Fibroblast of mammary gland (primary cell): ENCODE data around the gene RASGRP1.

ENCODE experiments used
- DNase-seq: peaks from one replicate; pipeline ENCODE4 v3.0.0-alpha.2; 2010; ENCODE audit warnings: low read depth
- H3K4me3 ChIP-seq: 2 replicates; pipeline ENCODE4 v1.5.1; 2011; ENCODE audit warnings: low read depth, mild to moderate bottlenecking, low read length, moderate library complexity; ENCODE audit not compliant: control insufficient read depth
- TF ChIP-seq, protein P1 (sequence below): conservative IDR thresholded peaks from 2 replicates; pipeline ENCODE4 v1.5.1; 2011; ENCODE audit warnings: low read depth, low read length, inconsistent platforms; ENCODE audit not compliant: control insufficient read depth, insufficient read depth

RASGRP1 gene

DNA sequence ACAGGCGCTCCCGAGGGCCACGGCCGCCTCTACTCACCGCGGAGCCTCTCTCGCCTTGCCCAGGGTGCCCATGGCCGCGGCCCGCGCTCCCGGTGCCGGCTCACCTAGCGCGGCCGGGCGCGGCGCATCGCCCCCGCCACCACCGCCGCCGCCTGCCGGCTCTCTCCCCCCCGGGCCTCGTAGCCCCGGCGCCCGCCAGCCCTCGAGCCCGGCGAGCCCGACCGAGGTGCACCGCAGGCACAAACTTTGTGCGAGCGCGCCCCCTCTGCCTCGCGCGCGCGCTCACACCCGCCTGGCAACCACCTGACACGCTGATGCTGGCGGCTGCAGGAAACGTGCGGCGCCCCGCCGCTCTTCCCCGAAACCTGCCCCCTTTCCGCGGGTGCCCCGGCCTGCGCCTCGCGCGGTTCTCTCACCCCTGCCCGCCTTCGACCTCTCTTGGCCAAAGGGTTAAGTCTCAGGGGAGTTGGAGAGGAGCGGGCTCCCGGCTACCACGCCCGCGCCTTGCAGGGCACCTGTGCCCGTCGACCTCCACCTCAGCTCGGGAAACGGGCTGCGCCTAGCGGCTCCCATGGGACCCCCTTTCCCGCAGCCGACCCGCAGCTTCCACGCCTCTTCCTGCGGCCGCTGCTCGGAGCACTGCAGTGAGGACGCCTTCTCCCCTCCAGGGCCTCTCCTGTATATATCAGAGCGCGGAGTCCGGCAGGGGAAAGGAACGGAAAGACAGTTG is at the start of gene RASGRP1:
Gene RASGRP1 (minus strand): TSS at position 258 of the 730 bp plus-strand sequence. CDS start 186 bp downstream, at position 72.
- peak within 1 kb of the TSS; percentile 25 for H3K4me3 ChIP-seq
- TF ChIP-seq, protein P1, sequence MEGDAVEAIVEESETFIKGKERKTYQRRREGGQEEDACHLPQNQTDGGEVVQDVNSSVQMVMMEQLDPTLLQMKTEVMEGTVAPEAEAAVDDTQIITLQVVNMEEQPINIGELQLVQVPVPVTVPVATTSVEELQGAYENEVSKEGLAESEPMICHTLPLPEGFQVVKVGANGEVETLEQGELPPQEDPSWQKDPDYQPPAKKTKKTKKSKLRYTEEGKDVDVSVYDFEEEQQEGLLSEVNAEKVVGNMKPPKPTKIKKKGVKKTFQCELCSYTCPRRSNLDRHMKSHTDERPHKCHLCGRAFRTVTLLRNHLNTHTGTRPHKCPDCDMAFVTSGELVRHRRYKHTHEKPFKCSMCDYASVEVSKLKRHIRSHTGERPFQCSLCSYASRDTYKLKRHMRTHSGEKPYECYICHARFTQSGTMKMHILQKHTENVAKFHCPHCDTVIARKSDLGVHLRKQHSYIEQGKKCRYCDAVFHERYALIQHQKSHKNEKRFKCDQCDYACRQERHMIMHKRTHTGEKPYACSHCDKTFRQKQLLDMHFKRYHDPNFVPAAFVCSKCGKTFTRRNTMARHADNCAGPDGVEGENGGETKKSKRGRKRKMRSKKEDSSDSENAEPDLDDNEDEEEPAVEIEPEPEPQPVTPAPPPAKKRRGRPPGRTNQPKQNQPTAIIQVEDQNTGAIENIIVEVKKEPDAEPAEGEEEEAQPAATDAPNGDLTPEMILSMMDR = no peak
- DNase-seq = peak; percentile 31

DNA sequence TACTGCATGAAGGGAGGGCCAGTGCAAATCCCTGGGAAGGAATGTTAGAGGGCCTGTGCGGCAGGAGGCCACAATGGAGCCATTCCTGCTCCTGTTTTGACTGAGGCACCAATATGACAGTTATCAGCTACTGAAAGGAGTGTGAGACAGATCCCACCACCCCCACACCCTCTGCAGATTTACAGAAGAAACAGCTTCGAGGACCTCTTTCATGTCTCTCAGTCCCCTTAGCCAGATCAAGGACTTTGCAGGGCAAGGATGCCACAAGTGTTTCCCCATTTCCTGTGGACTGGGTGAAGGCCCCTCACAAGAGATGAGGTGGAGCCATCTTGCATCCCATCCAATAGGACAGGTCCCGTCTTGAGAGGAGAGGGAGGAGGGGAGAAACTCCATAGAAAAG is 48.5 kb upstream of the RASGRP1 start:
- no peak for DNase-seq
- no peak overlapping the region for H3K4me3 ChIP-seq
- TF ChIP-seq, protein P1 = no peak

DNA sequence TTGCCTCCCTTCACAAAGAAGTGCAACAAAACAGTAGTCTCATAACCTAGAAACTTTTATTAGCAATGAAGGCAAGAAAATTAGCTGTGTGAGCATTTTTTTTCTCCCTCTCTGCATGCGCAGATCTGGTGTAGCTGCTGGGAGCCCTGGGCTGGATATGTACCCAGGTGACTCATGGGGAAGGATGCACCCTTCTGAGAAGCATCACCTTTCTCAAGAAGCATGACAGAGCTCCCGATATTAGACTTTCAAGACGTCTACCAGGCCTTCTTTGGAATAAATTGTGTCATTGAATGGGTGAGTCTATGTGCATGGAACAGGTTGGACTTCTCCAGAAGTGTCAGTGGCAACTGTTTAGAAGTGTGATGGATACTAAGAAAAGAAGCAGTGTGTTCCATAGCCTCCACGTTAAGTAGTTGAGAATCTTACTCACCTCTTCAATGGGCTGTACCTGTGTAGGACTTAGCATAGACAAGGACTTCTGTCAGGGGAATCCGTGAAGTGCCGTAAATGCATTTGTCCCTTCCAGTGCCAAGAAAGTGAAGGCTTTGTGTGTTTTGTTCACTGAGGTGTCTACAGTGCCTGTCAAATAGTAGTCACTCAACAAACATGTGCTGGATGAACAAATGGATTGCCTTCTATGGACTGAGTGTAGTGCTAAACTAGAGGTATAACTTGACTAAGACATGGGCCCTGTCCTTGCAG is 47.7 kb upstream of the RASGRP1 start:
- no peak for DNase-seq
- TF ChIP-seq, protein P1 = no peak
- H3K4me3 ChIP-seq = no peak overlapping the region

DNA sequence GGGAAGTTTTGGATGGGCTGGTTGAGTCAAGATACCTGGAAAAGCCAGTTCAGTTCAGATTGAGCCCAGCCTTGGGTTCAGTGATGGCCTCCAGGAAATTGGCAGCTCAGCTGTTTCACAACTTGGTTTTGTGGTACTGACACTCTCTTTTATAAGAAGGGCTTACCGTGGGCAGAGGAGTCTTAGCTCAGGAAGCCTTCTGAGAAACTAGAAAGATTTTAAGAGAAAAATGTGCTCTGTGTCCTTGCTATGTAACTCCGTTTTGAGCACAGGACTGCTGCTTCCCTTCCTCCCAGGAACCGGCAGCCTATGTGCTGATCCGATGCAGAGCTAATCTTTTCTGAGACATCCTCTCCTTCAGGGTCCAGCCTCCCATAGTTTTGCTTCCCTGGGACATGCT is 46.6 kb upstream of the RASGRP1 start:
- TF ChIP-seq, protein P1 = no peak
- no peak for DNase-seq
- no peak overlapping the region for H3K4me3 ChIP-seq

DNA sequence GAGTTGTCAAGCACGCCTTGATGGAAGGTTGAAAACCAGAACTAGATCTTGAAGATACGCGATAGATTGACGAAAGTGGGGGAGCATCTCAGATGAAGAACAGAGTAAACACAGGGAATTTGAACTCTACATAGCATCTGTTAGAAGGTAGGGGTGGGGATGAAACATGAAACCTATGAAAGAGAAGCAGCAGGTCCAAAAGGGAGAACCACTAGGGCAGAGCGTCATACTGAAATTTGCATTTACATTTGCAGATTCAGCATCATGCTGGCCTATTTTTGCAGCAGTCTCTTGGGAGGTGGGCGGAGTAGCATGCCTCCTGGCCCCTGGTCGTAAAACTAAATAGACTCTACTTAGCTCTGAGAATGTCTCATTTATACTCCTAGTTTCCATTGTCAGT is 46.1 kb upstream of the RASGRP1 start:
- no peak overlapping the region for H3K4me3 ChIP-seq
- TF ChIP-seq, protein P1 = no peak
- no peak for DNase-seq

DNA sequence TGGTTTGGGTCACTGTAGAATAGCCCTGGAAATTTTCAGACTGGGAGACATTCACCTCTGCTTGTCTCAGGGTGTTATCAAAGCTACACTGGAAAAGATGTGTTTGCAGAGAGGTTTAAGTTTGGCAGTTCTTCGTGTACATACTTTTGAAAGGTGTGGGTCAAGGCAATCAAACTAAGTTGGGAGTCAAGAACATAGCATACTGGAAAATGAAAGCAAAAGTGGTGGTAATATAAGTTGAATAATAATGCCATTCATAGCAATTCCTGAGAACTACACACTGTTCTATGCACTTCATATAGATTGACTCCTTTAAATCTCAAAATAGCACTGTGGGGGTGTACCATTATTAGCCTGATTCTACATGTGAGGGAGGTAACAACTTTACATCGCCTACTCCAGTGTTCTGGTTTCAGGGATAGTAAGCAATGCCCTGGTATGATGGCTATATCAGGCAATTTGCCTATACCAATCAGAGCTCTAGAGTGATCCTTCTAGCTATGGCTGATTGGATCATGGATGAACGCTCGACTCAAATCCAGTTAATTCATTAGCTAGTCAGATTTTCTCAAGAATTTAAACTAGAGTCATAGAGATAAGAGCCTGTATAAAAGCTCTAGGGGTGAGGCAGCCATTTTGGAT is 44.6 kb upstream of the RASGRP1 start:
- TF ChIP-seq, protein P1 = no peak
- H3K4me3 ChIP-seq = no peak overlapping the region
- no peak for DNase-seq
